Measurements from ENCODE around the gene AIRE. TPM values are rescaled to one million over a fixed set of nuclear protein-coding genes. Genes with fewer than 3 reads are reported as not detected.

AIRE gene
- total and polyA plus RNA-seq, 2 of the 13 experiments (the other 11 are each of a cell fraction or from before 2014, with no cell fraction given), result not detected

DNA sequence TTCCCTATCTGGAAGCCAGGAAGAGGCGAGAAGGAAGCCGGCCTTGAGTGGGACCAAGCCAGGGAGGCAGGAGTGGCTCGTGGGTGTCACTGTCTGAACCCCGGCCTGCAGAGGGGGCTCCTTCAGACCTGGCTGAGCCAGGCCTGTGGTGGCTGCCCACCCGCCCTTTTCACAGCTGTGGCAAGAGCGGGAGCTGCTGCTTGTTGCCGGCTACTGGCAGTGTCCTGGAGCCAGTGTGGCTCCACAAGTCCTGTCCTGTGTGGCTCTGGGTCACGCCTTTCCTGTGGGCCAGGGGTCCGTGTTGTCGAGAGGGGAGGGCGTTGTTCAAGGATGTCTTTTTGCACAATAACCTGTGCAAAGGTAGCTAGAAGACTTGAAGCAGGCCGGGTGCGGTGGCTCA lies 15.5 kb downstream of the AIRE start (continued):
- TF ChIP-seq ZFP36 (IDR thresholded peaks at IDR 0.05; ENCODE audit: borderline replicate concordance, low read depth, low read length, partially characterized antibody), result no peak
- TF ChIP-seq REXO4 (CRISPR knock-in tag; IDR thresholded peaks at IDR 0.05; ENCODE audit: borderline replicate concordance), result no peak
- TF ChIP-seq, protein P1, sequence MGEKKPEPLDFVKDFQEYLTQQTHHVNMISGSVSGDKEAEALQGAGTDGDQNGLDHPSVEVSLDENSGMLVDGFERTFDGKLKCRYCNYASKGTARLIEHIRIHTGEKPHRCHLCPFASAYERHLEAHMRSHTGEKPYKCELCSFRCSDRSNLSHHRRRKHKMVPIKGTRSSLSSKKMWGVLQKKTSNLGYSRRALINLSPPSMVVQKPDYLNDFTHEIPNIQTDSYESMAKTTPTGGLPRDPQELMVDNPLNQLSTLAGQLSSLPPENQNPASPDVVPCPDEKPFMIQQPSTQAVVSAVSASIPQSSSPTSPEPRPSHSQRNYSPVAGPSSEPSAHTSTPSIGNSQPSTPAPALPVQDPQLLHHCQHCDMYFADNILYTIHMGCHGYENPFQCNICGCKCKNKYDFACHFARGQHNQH (CRISPR knock-in tag; IDR thresholded peaks at IDR 0.05), result no peak
- TF ChIP-seq, protein P2, sequence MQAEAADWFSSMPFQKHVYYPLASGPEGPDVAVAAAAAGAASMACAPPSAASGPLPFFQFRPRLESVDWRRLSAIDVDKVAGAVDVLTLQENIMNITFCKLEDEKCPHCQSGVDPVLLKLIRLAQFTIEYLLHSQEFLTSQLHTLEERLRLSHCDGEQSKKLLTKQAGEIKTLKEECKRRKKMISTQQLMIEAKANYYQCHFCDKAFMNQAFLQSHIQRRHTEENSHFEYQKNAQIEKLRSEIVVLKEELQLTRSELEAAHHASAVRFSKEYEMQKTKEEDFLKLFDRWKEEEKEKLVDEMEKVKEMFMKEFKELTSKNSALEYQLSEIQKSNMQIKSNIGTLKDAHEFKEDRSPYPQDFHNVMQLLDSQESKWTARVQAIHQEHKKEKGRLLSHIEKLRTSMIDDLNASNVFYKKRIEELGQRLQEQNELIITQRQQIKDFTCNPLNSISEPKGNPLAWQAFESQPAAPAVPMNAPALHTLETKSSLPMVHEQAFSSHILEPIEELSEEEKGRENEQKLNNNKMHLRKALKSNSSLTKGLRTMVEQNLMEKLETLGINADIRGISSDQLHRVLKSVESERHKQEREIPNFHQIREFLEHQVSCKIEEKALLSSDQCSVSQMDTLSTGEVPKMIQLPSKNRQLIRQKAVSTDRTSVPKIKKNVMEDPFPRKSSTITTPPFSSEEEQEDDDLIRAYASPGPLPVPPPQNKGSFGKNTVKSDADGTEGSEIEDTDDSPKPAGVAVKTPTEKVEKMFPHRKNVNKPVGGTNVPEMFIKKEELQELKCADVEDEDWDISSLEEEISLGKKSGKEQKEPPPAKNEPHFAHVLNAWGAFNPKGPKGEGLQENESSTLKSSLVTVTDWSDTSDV (CRISPR knock-in tag; IDR thresholded peaks at IDR 0.05), result 0 out of 2 replicates have a peak, but pooled peaks have one; percentile 10
- TF ChIP-seq ZNF34 (CRISPR knock-in tag; IDR thresholded peaks at IDR 0.05; ENCODE audit: borderline replicate concordance), result no peak
- TF ChIP-seq SNRNP70 (IDR thresholded peaks at IDR 0.05; ENCODE audit: low read depth, low read length), result no peak
- TF ChIP-seq RBM39 (IDR thresholded peaks at IDR 0.05; ENCODE audit: low read depth, low read length, poor library complexity, severe bottlenecking), result peak; percentile 50
- TF ChIP-seq ZNF678 (CRISPR knock-in tag; IDR thresholded peaks at IDR 0.05), result no peak
- TF ChIP-seq HES4 (CRISPR knock-in tag; IDR thresholded peaks at IDR 0.05; ENCODE audit: borderline replicate concordance), result no peak
- no peak for TF ChIP-seq SRSF4 (IDR thresholded peaks at IDR 0.05; ENCODE audit: low read depth, low read length, poor library complexity, severe bottlenecking)
- no peak for TF ChIP-seq ZNF382 (CRISPR knock-in tag; IDR thresholded peaks at IDR 0.05; ENCODE audit: borderline replicate concordance)
- TF ChIP-seq SP1 (IDR thresholded peaks at IDR 0.05), result no peak
- TF ChIP-seq SP1 (CRISPR knock-in tag; IDR thresholded peaks at IDR 0.05), result no peak
- TF ChIP-seq, protein P3, sequence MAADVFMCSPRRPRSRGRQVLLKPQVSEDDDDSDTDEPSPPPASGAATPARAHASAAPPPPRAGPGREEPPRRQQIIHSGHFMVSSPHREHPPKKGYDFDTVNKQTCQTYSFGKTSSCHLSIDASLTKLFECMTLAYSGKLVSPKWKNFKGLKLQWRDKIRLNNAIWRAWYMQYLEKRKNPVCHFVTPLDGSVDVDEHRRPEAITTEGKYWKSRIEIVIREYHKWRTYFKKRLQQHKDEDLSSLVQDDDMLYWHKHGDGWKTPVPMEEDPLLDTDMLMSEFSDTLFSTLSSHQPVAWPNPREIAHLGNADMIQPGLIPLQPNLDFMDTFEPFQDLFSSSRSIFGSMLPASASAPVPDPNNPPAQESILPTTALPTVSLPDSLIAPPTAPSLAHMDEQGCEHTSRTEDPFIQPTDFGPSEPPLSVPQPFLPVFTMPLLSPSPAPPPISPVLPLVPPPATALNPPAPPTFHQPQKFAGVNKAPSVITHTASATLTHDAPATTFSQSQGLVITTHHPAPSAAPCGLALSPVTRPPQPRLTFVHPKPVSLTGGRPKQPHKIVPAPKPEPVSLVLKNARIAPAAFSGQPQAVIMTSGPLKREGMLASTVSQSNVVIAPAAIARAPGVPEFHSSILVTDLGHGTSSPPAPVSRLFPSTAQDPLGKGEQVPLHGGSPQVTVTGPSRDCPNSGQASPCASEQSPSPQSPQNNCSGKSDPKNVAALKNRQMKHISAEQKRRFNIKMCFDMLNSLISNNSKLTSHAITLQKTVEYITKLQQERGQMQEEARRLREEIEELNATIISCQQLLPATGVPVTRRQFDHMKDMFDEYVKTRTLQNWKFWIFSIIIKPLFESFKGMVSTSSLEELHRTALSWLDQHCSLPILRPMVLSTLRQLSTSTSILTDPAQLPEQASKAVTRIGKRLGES (CRISPR knock-in tag; IDR thresholded peaks at IDR 0.05; ENCODE audit: borderline replicate concordance), result no peak
- TF ChIP-seq ZBTB20 (CRISPR knock-in tag; IDR thresholded peaks at IDR 0.05; ENCODE audit: borderline replicate concordance, low read depth), result no peak
- TF ChIP-seq ZSCAN31 (CRISPR knock-in tag; IDR thresholded peaks at IDR 0.05; ENCODE audit: low read depth), result no peak

Data from HepG2 (cell line).